Melanocyte of skin (primary cell): ENCODE data around the gene SEPTIN8. TPM values are rescaled to one million over a fixed set of nuclear protein-coding genes. Genes with fewer than 3 reads are reported as not detected.

Source experiments
- total RNA-seq, 2 donors: library from RNA; depleted of rRNA; stranded (reverse); fragments of >200 nt; gene quantifications; 2 replicates each; pipeline ENCODE4 v1.2.3, GENCODE V29; 2012

The SEPTIN8 gene, protein sequence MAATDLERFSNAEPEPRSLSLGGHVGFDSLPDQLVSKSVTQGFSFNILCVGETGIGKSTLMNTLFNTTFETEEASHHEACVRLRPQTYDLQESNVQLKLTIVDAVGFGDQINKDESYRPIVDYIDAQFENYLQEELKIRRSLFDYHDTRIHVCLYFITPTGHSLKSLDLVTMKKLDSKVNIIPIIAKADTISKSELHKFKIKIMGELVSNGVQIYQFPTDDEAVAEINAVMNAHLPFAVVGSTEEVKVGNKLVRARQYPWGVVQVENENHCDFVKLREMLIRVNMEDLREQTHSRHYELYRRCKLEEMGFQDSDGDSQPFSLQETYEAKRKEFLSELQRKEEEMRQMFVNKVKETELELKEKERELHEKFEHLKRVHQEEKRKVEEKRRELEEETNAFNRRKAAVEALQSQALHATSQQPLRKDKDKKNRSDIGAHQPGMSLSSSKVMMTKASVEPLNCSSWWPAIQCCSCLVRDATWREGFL
- 10 to 100 TPM; 26.0 to 29.3 TPM for total RNA-seq

DNA sequence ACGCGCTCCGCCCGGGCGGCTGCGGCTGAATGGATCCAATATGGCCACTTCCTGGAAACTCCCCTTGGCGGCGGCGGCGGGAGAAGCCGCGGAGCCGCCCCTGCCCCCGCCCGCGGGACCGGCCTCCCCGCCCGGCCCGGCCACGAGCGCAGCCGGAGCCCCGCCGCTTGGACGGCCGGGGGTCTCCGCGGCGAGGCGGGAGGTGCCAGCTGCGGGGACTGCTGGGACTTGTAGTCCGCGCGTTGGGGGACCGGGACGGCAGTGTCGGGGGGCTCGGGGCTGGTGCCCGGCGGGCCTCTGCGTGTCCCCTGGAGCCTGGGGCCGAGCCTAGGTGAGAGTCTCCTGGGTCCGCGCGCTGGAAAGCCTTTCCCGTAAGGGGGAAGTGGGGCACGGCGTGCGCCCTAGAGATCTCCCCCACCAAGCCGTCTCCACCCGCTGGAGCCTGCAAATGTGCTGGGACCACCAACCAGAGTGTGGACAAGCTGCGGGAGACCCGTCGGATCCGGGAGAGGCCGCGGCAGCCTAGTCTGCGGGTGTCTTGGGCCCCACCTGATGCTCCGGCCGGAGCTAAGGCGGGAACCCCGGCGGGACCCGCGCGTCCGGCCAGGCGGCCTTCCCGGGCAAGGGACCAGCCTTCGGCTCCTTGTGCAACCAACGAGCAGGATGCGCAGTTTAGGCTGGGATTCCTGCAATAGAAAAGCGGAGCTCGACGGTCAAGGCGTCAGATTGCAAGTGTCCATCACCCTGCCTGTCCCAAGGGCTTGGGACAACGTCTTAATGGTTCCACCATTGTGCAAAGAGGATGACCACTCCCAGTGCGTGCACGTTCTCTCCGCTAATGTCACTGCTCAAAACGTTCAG, at the start of gene SEPTIN8:
SEPTIN8 (minus strand) TSS at position 31 of the 861 bp plus-strand sequence. CDS start 102 bp downstream, outside the sequence.

DNA sequence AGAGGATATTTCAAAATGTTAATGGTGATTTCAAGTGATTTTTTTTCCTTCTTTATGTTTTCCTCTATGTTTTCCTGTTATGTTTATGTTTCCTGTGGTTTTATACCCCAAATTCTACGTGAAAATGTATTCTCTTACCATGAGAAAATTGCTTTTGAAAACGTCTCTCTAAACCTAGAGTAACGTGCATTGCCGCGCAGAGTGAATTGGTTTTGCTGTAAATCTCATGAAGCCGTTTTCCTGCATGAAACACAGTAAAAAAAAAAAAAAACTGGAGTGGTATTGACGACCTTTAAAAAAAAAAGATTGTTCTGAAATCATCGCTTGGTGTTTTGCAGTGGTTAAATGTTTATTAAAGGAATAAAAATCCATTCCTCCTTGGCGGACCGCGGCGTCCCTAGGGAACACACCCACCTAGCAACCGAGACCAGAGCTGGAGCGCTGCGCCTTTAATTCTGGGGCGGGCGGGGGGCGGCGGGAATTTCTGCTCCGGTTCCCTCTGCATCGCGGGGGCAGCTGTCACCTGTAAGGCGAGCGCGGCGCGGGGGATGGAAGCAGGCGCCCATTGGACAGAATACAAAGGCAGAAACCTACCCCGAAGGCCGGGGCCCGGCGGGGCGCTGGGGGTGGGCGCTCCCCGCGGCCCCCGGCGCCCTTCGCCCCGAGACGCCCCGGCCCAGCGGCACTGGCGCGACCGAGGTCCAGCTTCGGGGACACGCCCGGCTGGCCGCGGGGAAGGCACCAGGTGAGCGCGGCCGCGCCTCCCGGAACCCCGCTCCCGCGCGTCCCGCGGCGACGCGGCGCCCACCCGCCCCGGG, 36.0 kb upstream of the SEPTIN8 start, which contains the start of gene SOWAHA:
SOWAHA (plus strand) TSS at position 522 of the 818 bp plus-strand sequence. CDS start 320 bp downstream, outside the sequence.

DNA sequence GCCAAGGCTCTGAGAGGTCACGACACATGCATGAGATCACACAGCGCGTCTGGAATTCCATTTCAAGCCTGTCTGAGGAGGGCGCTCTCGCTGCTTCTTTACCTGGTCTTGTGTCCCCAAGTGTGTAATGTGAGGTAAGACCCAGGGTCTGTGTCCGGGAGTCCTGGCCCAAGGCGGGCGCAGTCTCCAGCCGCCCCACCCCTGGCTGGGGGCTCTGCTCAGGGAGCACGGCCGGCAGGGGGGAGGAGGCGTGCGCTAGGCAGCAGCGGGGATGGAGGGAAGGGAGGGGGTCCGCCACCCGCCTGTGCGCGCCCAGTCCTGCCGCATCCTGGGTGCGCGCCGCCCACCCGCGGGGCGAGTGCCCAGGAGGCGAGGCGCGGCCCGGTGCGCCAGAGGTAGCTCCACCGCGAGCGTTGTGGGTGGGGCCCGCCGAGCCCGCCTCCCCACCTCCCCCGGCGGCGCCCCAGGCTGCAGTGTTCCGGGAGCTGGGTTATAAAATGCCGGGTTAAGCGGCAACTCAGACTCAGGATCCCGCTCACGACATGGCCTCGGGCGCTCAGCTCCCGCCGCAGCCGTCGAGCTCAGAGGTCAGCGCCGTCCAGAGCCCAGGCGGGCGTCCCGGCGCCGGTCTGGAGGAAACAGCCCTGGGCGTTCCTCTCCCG, 30.0 kb downstream of the SEPTIN8 start, which contains the start of gene CCNI2:
CCNI2 (plus strand) TSS at position 473 of the 662 bp plus-strand sequence; CDS start at position 543, 70 bp downstream.

DNA sequence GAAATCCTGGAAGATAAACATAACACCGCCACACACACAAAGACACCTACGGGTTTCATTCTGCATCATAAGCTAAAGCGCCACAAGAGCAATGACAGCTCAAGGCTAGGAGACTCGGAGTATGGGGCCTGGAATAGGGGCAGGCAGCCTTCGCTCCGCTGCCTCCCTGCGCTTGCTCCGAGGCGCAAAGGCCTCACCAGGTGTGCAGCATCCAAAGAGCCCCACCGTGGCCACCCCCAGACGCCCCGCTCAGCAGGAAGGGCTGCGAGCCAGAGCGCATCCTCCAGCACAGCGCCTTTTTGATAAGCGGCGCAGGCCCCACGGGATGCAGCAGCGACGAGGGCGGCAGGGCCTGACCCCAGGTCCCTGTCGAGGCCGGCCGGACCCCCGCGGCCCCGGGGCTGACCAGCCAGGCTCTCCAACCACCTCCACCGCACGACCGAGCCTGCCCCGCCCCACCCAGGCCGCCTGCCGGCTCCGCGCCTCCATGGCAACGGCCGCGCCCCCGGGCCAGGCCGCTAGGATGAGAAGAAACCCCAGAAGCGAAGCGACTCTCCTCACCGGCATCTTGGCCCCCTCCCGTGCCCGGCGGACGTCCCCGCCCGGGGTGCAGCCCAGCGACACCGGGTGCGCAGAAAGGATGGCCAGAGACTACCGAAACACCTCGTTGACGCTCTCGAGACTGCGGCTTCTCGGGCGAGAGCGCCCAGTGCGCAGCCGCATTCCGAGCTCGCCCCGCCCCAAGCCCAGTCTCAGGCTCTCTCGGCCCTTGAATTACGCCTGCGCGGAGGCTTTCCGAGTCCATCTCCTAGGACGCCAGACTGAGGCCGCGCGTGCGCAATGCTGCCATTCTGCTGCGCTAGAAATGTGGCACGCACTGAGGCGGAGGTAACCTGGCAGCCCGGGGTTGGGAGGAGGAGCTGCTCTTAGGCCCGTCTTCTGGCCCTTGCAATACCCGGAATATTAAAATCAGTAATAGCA, 39.9 kb downstream of the SEPTIN8 start, which contains the start of gene KIF3A:
KIF3A (minus strand) TSS at position 694 of the 981 bp plus-strand sequence; CDS start at position 567, 127 bp downstream.

Other genes with a start within 250 kb of the SEPTIN8 start
- not detected for gene IL5, start 233.7 kb downstream of the SEPTIN8 start, total RNA-seq
- 10 to 100 TPM in 1 of 2 donors, 1 to 10 TPM in 1; 8.7 to 28.9 TPM for gene RAD50, start 220.3 kb downstream of the SEPTIN8 start, total RNA-seq
- not detected for gene IL13, start 119.1 kb downstream of the SEPTIN8 start, total RNA-seq
- not detected for gene IL4, start 103.2 kb downstream of the SEPTIN8 start, total RNA-seq
- 10 to 100 TPM; 14.8 to 15.3 TPM for gene KIF3A, start 39.7 kb downstream of the SEPTIN8 start, total RNA-seq
- gene CCNI2, start 29.8 kb downstream of the SEPTIN8 start, total RNA-seq, result under 1 TPM in 1 of 2 donors, not detected in 1; under 0.01 TPM
- not detected for gene SOWAHA, start 36.1 kb upstream of the SEPTIN8 start, total RNA-seq
- 1 to 10 TPM in 1 of 2 donors, under 1 TPM in 1; 1.00 to 4.1 TPM for gene SHROOM1, start 53.4 kb upstream of the SEPTIN8 start, total RNA-seq
- gene GDF9, start 89.2 kb upstream of the SEPTIN8 start, total RNA-seq, result under 1 TPM; 0.33 to 0.34 TPM
- 100 to 1,000 TPM; 133 to 139 TPM for gene UQCRQ, start 89.4 kb upstream of the SEPTIN8 start, total RNA-seq
- under 1 TPM in 1 of 2 donors, not detected in 1; 0.67 TPM for gene LEAP2, start 96.4 kb upstream of the SEPTIN8 start, total RNA-seq
- 10 to 100 TPM; 82.3 to 88.8 TPM for gene AFF4, start 186.4 kb upstream of the SEPTIN8 start, total RNA-seq
- gene ZCCHC10, start 249.3 kb upstream of the SEPTIN8 start, total RNA-seq, result 10 to 100 TPM in 1 of 2 donors, 1 to 10 TPM in 1; 7.6 to 16.3 TPM